Stimulated activated CD4-positive, alpha-beta T cell treated with anti-CD3 and anti-CD28 coated beads, Interleukin-12 subunit alpha, Interleukin-12 subunit beta, amount 100 ng/mL, for 48 hours (primary cell): ENCODE data around the gene TBC1D1.

Experiments used
- DNase-seq, 3 donors: peaks; one replicate each; pipeline ENCODE4 v3.0.0-alpha.2; 2020; ENCODE audit warnings: low read depth in 2 of 3, low spot score in 1 of 3

TBC1D1 gene

DNA sequence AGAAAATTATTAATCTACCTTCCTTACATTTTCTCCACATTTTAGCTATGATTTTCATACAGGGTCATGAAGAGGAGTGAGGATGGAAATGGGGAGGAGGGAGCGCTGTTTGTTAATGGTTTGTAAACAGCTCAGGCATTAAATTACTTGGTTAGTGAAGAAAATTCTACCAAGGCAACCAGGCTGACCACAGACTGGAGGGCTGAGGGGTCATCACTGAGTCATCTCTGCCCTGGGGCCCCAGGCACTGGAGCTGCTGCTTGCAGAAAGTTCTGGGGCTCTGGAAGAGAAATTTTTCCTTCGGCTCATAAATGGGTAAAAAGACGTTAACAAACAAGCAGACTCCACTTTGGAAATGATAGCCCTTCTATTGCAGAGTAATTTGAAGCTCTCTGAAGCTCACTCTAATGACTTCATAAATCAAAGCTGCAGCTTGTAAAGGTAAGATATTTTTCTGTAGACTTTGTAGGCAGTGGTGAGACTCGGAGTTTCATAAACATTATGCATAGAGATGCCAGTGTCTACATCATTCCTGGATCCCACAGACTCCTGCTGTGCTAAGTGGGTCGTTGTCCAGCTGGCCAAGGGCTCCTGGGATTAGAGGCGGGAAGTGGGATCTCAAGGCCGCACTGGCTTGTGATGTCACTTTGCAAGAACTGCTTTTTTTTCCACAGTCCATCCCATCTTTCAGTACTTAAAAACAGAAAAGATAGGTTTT lies 228.9 kb downstream of the TBC1D1 start:
- DNase-seq = no peak

DNA sequence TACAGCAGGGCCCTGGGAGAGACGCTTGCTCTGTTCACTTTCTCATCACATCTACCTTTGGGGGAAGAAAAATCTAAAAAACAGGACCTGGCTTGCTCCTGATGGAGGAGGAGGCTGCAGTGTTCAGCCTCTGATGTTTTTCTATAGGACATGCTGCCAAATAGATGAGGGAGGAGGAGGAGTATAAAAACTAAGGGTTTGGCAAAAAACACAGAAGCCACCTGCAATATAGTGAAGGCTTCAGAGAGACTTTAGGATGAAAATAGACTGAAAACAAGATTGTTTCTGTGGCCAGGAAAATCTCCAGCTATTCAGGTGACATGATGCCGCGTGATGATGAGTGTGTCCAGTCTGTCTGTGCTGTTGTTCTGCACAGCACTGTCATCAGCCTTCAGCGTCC lies 229.9 kb downstream of the TBC1D1 start:
- DNase-seq = no peak

DNA sequence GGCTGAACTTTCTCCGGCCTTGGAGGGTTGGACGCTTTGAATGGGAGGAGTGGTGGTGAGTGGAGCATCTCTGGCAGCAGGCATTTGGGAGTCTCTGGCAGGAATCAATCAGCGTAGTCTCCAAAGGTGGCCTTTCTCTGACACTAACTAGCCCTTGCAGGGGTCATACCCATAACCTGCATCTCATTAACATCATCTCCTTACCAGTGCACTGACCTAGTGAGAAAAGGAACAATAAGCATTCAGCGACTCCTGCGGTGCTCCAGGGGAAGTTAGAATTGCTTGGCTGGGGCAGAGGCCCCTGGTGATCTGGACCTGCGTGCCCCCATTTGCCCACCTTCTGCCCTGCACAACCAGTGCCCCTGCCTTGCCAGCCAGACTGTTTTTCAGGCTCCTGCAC lies 231.2 kb downstream of the TBC1D1 start:
- DNase-seq = no peak

DNA sequence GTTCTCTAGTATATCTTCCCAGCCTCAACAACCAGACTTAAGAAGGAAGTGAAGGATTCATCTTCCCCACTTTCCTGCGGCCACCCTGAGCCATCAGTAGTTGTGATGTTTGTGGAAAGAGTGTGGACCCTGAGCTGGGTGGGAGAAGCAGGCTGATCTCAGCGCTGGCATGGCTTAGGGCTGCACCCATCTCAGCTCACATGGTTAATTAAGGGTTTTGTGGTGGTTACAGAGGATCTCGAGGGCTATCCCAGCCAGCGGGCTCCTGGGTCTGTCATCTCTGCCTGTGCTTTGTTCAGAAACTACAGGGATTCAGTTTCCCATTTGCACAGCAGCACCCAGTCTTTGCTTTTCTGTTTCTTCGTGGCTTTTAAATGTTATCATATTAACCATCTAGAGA lies 232.7 kb downstream of the TBC1D1 start:
- no peak for DNase-seq

DNA sequence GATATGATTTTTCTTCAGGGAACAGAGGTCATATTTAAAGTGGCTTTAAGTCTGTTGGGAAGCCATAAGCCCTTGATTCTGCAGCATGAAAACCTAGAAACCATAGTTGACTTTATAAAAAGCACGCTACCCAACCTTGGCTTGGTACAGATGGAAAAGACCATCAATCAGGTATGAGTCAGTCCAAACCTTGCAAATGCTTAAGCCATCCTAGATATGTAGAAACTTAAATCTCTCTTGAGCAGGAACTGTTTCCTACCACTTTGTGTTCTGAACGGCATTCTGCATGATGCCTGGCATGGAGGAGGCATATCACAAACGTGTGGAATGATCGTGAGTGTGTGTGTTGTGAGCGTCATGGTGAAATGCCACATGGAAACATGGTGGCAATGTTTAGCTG lies 234.1 kb downstream of the TBC1D1 start:
- no peak for DNase-seq

DNA sequence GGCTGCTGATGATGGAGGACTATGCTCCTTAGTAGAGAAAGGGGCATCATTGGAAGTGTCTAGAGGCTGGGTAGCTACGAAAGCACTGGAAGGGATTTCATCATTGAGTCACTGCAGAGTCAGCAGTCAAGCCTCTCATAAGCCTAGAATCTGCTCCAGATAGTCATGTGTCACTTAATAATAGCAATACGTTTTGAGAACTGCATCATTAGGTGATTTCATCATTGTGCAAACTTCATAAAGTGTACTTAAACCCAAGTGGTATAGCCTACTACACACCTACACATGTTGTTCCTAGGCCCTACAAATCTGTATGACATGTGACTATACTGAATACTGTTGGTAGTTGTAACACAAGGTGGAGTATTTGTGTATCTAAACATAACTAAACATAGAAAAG lies 234.9 kb downstream of the TBC1D1 start:
- no peak for DNase-seq

DNA sequence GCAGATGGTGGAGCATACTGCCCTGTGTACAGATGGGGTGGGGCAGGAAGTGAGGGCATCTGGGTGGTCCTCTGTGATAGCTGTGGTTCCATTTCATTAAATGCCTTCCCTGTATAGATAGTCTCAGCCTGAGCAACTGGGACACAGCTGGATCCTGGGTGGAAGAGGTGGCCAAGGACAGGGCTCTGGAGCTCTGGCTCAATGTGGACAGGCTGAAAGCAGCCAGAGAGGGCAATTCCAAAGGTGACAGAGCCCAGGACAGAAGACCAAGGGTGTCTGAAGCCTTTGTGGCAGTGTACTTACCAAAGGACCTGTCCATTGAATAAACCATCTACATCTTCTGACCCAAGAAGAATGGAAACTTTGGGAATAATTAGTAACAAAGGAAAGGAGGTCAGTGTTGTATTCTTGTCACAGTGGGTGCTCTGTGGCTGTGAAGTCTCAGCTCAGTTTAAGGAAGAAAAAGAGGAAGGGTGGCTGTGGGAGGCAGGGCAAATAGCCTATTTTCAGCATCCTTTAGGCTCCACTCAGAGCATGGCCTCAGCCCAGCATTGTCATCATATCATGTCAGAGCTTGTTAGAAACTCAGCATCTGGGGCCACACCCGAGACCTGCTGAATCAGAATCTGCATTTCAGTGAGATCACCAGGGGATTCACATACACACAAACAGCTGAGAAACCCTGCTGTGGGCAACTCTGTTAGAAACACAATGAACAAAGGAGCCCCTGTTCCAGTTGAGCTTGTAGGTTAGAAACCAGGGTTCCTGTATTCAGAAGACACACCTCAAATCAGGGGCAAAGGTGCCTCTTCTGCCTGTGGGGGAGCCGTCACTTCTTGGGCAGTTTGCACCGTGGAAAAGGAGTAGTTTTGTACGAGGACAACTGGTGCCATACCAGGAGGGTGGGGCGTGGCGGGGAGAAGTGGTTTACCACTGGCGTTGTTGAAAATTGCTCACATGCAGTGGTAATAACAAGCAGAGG lies 237.9 kb downstream of the TBC1D1 start:
- DNase-seq = peak; percentile 67 to 77 (median 69)

DNA sequence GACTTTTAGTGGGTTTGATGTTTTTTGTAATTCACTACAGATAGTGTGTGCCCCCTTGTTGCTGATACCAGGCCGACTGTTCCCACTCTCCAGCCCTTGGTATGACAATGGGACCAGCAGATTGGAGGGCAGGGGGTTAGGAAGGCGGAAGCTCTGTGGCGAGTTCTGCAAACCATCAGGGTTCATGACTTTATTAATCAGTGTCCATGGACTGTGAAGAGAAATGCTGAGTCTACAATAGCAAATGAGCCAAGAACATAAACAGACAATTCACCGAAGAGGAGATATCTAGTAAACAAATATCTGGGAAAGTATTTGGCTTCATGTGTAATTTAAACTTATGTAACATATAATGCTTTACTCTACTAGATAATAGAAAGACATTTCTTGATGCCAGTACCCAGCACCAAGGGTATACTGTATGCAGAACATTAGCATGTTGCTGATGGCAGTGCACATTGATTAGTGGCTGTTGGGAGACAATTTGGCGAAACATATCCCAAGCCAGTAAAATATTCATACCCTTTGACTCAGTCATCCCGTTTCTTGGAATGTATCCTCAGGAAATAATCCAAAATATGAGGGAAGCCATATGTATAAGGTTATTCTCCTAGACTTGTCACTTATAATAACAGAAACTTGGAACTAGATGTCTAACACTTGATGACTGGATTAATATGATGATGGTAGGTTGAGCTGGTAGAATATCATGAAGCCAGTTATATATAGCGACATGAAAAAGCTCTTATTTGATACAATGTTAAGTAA lies 238.8 kb downstream of the TBC1D1 start:
- no peak for DNase-seq

DNA sequence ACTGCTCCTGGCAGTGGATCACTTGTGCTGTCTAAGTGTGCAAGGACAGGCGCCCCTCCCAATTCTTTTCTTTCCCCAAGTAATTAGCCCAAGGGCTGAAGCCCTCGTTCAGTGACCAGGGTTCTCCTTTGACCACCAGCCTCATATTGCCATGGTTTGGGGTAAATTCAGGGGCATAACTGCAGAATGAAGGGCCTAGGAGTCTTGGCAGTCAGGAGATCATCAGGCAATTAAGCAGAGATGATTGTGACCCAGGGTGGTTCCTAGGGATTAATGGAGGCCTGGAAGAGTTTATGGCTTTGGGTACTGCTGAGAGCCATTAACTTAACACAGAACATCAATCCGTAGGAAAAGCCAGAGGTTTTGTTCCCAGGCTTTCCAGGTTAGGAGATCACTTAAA lies 240.0 kb downstream of the TBC1D1 start:
- no peak for DNase-seq

DNA sequence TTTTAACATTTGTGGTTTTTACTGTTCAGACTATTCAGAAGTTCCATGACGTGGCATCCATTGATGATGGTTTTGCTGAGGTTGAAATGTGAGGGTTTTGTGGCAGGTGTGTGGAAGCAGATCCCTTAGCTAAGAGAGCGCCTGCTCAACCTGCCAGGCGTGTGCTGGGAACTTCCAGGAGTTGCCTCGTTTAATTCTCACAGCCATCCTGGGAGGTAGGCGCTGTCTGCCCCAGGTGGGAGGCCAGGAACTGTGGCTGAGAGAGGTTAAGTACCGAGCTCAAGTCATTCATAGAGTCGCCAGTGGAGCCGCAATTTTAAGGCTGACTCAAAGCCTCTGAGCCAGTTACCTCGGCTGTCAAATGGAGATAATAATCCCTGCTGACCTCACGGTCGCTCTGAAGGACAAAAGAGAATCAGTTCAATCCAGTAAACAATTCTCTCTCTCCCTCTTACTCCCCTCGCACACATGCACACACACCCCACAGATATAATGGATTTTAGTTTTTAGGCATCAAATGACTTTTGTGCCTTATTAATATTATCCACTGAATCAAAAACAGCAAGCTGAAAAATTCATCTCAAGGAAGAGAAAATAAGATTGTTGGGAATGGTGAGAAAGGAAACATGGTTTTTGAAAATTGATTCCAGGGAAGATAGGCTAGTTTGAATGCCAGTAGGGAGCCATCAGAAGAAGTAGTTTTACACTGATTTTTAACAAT lies 240.6 kb downstream of the TBC1D1 start:
- peak; percentile 71 to 91 (median 76) for DNase-seq

DNA sequence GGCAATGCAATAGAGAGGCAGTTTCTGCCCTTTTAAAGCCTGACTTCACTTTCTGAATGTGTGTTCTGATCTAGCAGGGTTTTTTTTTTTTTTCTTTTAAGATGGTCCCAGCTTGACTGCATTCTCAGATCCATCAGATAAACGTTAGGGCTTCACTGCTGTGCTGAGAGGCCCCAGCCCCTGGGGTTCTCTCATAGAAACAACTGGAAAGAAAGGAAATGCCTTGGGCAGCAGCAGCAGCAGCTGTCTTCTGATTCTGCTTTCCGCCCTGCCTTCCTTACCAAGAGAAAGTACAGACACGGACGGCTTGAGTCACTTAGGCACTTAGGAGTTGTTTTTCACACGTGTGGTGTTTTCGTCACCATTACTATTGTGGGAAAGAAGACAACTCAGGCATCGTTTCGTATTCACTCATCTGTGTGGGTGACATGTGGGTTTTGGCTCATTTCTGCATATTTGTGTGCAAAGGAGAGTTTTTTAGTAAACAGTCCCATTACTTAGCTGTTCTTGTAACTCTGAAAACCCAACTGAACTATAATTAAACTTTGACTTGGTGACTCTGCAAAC lies 241.3 kb downstream of the TBC1D1 start:
- peak; percentile 61 to 79 (median 64) for DNase-seq

DNA sequence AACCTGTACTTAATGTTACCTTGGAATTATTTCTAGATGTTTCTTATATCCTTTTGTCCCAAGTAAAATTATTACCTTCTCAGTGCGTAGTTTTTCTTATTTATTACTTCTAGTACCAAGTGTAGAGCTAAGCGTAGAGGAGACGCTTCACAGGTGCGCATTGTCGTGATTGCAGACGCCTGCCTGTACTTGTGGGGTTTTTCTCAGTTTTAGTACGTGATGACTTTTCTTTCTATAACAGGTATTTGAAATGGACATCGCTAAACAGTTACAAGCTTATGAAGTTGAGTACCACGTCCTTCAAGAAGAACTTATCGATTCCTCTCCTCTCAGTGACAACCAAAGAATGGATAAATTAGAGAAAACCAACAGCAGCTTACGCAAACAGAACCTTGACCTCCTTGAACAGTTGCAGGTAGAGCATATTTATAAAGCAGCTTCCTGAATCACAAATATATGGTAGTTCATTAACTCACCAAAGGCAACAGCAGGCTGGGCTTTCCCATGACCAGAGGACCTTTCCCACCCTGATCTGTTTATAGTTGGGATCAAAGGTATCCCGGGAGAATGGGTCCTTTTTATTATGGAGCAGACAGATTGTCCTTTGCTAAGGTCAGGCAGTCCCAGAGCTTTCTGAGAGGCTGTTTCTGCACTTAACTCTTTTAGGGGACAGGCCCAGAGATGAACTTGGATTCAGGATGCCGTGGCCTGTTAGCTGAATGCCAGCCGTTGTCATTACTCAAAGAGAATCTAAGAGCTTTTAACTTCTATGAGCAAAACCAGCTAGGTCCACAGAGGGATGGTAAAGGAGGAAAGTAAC lies 242.2 kb downstream of the TBC1D1 start:
- no peak for DNase-seq

DNA sequence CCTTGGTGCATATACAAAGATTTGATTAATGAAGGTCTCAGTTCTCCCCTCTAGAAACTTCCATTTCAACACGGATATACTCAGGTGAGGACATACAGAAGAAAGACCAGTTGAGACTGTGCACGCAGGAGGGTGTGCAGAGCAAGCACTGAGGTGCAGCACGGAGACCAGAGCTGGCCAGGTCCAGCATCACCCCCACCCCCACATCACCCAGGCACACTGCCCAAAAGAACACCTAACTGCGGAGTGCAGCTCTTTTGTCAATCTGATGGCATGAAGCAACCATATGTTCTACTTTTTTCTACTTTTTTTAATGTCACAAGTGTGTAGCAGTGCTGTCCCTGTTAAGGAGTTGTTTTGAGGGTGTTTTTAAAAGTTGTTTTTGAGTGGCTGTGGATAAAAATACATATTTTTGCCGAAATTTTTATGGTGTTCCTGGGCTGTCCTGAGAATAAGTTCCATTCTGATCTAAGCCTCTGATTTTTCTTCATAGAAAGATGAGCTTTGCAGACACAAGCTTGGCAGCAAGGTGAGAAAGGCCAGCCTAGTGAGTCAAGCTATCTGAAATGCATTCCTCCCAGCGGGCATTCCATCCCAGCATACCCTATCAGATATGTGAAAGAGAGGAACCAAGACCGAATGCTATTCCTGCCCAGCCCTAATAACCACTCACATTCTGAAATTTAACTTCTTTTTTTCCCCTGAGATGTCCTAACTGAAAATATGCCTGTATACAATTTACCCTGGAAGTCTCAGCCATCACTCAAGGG lies 243.0 kb downstream of the TBC1D1 start:
- DNase-seq = no peak

DNA sequence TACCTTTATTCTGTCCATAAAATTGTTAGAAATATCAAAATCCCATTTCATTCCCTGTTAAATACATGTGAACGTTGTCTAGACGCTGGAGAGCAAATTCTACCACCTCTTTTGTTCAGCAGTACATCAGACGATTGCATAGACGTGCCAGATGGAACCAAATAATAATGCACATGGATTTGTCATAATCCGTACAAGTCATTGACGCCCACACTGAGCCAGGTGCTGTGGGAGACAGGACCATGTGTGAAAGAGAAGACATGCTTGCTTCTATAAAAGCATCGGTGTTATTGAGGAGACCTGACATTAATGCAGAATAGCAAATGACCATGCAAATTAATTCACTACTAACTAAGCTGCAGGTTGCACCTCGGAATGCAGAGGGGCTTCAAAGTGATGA lies 244.3 kb downstream of the TBC1D1 start:
- DNase-seq = no peak

DNA sequence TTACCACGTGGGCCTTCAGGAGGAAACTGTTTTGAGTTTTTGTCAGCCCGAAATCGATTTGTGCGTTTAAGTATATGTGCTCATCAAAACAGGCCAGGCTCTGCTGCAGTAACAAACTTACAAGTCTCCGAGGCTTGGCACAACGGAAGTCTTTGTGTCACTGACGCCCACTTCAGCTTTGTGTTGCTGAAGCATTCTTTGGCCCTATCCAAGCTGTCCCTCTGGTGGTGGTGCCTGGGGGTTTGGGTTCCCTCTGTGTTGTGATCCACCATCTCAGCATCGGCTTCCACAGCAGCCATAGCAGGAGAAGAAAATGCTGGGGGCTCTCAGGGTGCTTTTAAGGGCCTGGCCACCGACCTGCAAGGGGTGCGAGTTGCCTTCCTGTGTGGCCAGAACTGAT lies 245.7 kb downstream of the TBC1D1 start:
- no peak for DNase-seq

DNA sequence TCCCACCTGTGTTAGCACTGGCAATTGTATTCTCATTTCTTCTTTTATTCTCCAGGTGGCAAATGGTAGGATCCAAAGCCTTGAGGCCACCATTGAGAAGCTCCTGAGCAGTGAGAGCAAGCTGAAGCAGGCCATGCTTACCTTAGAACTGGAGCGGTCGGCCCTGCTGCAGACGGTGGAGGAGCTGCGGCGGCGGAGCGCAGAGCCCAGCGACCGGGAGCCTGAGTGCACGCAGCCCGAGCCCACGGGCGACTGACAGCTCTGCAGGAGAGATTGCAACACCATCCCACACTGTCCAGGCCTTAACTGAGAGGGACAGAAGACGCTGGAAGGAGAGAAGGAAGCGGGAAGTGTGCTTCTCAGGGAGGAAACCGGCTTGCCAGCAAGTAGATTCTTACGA lies 246.2 kb downstream of the TBC1D1 start:
- no peak for DNase-seq

DNA sequence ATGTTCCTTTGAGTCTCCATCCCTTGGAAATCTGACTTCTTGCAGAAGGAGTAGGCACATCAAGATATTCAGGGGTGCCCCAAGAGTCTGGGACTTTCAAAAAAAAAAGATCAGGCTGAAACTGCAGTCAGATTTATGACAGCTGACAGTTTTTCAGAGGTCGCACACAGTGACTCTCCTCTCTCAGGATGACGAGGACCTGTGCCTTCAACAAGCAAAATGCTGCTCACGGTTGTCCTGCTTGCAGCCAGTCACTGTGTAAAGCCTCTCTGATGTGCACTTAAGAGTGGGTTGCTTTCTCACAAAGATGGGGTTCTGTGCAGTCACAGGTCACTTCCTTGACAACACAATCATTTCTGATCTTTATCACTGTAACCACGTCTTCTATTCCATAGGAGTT lies 247.5 kb downstream of the TBC1D1 start:
- DNase-seq = no peak

DNA sequence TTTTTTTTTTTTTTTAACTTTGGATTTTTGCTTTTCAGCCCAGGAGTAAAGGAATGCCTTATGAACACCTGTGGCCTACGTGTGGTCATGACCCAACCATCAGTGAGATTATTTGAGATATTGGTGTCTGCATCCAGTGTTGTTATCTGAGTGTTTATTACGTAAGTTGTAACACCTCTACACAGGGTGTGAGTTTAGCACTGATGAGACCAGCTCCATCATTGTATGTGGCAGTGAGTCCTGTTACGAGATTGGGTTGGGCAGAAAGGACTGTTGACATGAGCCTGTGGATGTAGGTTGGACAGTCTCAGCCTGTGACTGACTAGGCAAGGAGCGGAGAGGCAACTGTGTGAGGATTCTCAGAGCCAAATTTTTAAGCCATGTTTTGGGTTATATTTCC lies 248.3 kb downstream of the TBC1D1 start:
- DNase-seq = no peak

DNA sequence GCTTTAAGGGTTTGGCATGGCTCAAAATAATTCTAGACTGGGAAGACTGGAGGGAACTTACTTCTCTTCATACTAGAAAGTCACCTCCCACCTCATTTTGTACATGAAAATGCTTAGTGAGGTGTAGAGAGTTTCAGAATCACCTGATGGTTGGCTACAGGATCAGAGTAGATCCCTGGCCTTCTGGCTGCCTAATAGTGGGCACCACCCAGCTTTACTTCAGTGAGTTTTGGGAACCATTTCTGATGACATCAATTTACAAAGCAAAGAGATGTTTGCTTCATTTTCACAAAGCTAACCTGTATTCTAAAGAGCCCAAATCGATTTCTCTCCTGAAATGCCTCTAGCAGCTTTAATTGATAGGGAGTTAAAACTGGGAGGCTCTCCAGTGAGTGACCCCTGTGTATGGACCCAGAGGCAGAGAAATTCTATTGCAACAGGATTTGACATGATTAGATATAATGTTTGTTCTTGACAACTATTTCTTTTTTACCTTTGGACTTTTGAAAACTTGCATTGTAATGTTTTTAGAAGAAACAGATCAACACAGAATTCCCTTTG lies 249.8 kb downstream of the TBC1D1 start:
- no peak for DNase-seq
